Liver (tissue), 2 donors: Measurements from ENCODE around the gene FAM222A.

Experiments used
- CTCF ChIP-seq: fragments of 150-350 bp; IDR thresholded peaks from 2 replicates; pipeline ENCODE4 v1.5.1; 2017; ENCODE audit warnings: improper control_type of control experiment, low read depth, low read length; ENCODE audit not compliant: missing input control
- FOXA1 ChIP-seq: IDR thresholded peaks from 2 replicates; pipeline ENCODE4 v1.6.1; 2016; ENCODE audit warnings: antibody characterized with exemption
- TF ChIP-seq, protein P1 (sequence below): IDR thresholded peaks from 2 replicates; pipeline ENCODE4 v1.6.1; 2016; ENCODE audit warnings: antibody characterized with exemption, mild to moderate bottlenecking
- donor health status: healthy.

- TF ChIP-seq, protein P1, sequence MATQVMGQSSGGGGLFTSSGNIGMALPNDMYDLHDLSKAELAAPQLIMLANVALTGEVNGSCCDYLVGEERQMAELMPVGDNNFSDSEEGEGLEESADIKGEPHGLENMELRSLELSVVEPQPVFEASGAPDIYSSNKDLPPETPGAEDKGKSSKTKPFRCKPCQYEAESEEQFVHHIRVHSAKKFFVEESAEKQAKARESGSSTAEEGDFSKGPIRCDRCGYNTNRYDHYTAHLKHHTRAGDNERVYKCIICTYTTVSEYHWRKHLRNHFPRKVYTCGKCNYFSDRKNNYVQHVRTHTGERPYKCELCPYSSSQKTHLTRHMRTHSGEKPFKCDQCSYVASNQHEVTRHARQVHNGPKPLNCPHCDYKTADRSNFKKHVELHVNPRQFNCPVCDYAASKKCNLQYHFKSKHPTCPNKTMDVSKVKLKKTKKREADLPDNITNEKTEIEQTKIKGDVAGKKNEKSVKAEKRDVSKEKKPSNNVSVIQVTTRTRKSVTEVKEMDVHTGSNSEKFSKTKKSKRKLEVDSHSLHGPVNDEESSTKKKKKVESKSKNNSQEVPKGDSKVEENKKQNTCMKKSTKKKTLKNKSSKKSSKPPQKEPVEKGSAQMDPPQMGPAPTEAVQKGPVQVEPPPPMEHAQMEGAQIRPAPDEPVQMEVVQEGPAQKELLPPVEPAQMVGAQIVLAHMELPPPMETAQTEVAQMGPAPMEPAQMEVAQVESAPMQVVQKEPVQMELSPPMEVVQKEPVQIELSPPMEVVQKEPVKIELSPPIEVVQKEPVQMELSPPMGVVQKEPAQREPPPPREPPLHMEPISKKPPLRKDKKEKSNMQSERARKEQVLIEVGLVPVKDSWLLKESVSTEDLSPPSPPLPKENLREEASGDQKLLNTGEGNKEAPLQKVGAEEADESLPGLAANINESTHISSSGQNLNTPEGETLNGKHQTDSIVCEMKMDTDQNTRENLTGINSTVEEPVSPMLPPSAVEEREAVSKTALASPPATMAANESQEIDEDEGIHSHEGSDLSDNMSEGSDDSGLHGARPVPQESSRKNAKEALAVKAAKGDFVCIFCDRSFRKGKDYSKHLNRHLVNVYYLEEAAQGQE = no peak
- TF ChIP-seq CTCF (no peak), FOXA1 (no peak)
Measured at GRCh38 chr12:109703684-109704083, 9.9 kb upstream of the FAM222A start.
